Testis (tissue), 2 donors: Measurements from ENCODE around the gene GJB2.

ENCODE experiments used
- POLR2A ChIP-seq: fragments of 450-650 bp; IDR thresholded peaks from one replicate; pipeline ENCODE4 v1.6.1; 2017; ENCODE audit warnings: antibody characterized with exemption, mild to moderate bottlenecking, moderate library complexity
- TF ChIP-seq, protein P1 (sequence below), 3 experiments: fragments of 450-650 bp in 2 of 3; fragments of 200-600 bp in 1 of 3; sonication (generic) in 1 of 3; IDR thresholded peaks; one replicate each; pipeline ENCODE4 v1.5.1; 2016 to 2019; ENCODE audit warnings: antibody characterized with exemption in 3 of 3, mild to moderate bottlenecking in 2 of 3, moderate library complexity in 1 of 3

DNA sequence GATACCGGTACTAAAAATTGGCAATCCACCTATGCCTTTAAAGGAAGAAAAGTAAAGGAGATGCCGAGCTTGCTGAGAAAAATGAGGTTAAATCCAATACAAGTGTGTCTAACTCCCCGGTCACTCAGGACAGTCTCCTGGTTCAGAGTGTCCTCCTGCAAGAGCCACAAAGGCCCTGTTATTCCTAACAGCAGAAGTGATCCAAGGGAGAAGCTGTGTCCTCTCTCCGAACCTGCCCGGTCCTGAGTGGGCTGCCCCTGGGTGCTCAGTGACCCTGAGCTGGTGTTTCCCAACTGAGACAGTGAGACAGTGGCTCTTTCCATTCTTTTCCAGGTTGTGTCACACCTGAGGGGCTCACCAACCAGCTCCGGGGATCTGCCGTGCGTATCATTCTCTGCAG lies 34.5 kb upstream of the GJB2 start:
- TF ChIP-seq, protein P1, sequence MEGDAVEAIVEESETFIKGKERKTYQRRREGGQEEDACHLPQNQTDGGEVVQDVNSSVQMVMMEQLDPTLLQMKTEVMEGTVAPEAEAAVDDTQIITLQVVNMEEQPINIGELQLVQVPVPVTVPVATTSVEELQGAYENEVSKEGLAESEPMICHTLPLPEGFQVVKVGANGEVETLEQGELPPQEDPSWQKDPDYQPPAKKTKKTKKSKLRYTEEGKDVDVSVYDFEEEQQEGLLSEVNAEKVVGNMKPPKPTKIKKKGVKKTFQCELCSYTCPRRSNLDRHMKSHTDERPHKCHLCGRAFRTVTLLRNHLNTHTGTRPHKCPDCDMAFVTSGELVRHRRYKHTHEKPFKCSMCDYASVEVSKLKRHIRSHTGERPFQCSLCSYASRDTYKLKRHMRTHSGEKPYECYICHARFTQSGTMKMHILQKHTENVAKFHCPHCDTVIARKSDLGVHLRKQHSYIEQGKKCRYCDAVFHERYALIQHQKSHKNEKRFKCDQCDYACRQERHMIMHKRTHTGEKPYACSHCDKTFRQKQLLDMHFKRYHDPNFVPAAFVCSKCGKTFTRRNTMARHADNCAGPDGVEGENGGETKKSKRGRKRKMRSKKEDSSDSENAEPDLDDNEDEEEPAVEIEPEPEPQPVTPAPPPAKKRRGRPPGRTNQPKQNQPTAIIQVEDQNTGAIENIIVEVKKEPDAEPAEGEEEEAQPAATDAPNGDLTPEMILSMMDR (IDR thresholded peaks at IDR 0.05) = no peak
- TF ChIP-seq POLR2A = no peak
